Measurements from ENCODE around the gene THOC2.

GRCh38 chrX:123740536-123740935, 7.7 kb upstream of the THOC2 start:
- TF ChIP-seq SPI1 (IDR thresholded peaks at IDR 0.05; ENCODE audit: low read depth, low read length): no peak
- no peak for TF ChIP-seq POLR2AphosphoS5 (IDR thresholded peaks at IDR 0.05; ENCODE audit: low read depth, low read length)
- TF ChIP-seq POLR2A (IDR thresholded peaks at IDR 0.05; ENCODE audit: low read depth, low read length): no peak
- TF ChIP-seq POU2F2 (IDR thresholded peaks at IDR 0.05; ENCODE audit: low read depth, low read length): no peak
- no peak for TF ChIP-seq PAX5 (IDR thresholded peaks at IDR 0.05; ENCODE audit: insufficient read depth, low read length, severe bottlenecking)
